ENCODE results near the gene ZFX. TPM values are rescaled to one million over a fixed set of nuclear protein-coding genes. Genes with fewer than 3 reads are reported as not detected.

The ZFX gene
- total RNA-seq, 1 experiment from 2014 or later: 63.9 TPM

DNA sequence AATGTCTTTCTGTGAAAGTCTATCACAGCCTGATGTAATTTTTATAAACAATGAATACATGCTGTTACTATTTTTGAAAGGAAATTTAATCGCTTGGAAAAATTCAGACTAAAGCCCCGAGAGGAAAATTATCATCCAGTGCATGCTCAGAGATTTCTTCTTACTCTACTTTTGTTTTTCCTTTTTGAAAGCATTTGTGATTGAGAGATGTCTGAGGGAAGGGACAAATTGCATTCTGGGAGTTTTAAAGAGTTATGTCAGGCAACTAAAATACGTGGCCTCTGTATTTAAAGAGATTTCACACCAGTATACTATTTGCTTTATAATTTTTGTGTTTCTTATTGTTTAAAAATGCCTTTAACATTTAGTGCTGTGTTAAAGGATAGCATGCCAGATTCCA is 1.4 kb upstream of the ZFX start:
- H3K4me3 ChIP-seq (ENCODE audit: low read depth, low read length, poor library complexity, severe bottlenecking): no peak overlapping the region
- no peak for TF ChIP-seq EZH2 (IDR thresholded peaks at IDR 0.05; ENCODE audit: borderline replicate concordance, low read depth, low read length, poor library complexity, severe bottlenecking)
- TF ChIP-seq, protein P1, sequence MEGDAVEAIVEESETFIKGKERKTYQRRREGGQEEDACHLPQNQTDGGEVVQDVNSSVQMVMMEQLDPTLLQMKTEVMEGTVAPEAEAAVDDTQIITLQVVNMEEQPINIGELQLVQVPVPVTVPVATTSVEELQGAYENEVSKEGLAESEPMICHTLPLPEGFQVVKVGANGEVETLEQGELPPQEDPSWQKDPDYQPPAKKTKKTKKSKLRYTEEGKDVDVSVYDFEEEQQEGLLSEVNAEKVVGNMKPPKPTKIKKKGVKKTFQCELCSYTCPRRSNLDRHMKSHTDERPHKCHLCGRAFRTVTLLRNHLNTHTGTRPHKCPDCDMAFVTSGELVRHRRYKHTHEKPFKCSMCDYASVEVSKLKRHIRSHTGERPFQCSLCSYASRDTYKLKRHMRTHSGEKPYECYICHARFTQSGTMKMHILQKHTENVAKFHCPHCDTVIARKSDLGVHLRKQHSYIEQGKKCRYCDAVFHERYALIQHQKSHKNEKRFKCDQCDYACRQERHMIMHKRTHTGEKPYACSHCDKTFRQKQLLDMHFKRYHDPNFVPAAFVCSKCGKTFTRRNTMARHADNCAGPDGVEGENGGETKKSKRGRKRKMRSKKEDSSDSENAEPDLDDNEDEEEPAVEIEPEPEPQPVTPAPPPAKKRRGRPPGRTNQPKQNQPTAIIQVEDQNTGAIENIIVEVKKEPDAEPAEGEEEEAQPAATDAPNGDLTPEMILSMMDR (conservative IDR thresholded peaks at IDR 0.05; ENCODE audit: low read depth, low read length): no peak
- ChIA-PET CTCF (no interaction called here), POLR2A (ENCODE audit: low non-redundant PET) (no interaction called here)
- H3K27me3 ChIP-seq (replicated peaks; ENCODE audit: insufficient read depth, low read depth, low read length, poor library complexity): no peaks in the 10 kb centered on the region
- H3K9me3 ChIP-seq (ENCODE audit: low read depth, low read length, poor library complexity, severe bottlenecking): no peaks in the 10 kb centered on the region
- no TSS peak for BruUV-seq (replicated peaks)
- peak overlapping the region; percentile 97 for H3K27ac ChIP-seq (ENCODE audit: low read depth, low read length, poor library complexity, severe bottlenecking)
- intact Hi-C loops (cut with micrococcal nuclease; ENCODE audit: unreplicated experiment): loop anchor here (5.0 kb wide), 1 partner anchor 94 kb away; no protein-coding TSS in a partner anchor
- H3K4me1 ChIP-seq (ENCODE audit: insufficient read depth, low read length, poor library complexity, severe bottlenecking): peaks cover 46% of the 10 kb centered on the region
- H3K36me3 ChIP-seq (ENCODE audit: insufficient read depth, low read length, poor library complexity, severe bottlenecking): no peaks in the 10 kb centered on the region
- DNase-seq (ENCODE audit: low spot score): no peak

DNA sequence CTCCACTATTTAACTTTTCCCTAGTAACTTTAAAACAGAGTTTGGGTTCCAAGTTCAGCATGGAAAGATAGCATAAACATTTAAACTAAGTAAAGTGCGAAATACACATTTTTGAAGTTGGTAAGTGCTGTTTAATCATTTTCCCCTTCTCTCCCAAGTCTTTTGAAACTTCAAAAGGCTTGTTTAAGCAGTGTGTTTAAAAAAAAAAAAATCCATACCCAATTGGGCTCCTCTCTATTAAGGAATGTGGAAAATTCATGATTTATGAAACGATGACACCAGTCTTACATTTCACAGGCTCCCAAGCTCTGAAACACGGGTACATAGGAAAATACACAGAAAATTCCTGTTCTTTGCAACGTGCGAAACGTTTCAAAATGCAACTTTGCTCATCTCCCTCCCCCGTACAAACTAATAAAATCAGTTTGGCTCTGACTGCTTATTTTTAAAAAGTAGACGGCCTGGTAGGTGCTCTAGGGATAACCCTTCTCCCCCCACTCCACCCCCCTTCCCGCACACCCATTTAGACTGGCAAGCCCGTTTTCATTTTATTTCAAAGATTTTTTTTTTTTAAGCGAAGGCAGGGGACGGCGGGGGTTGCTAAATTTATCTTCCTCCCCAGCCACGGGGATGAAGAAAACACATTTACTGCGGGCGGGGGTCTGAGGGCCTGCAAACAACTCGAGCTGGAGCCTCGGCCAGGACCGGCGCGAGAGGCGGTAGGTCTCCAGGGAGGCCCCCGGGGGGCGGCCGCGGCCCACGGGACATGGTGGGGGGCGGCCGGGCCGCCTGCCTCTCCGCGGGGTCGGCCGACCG is 786 bp upstream of the ZFX start:
- TSS peak; percentile 86 for BruUV-seq (replicated peaks)
- POLR2A ChIA-PET (ENCODE audit: low non-redundant PET): no interaction called here
- peaks cover 50% of the 10 kb centered on the region for H3K4me1 ChIP-seq (ENCODE audit: insufficient read depth, low read length, poor library complexity, severe bottlenecking)

DNA sequence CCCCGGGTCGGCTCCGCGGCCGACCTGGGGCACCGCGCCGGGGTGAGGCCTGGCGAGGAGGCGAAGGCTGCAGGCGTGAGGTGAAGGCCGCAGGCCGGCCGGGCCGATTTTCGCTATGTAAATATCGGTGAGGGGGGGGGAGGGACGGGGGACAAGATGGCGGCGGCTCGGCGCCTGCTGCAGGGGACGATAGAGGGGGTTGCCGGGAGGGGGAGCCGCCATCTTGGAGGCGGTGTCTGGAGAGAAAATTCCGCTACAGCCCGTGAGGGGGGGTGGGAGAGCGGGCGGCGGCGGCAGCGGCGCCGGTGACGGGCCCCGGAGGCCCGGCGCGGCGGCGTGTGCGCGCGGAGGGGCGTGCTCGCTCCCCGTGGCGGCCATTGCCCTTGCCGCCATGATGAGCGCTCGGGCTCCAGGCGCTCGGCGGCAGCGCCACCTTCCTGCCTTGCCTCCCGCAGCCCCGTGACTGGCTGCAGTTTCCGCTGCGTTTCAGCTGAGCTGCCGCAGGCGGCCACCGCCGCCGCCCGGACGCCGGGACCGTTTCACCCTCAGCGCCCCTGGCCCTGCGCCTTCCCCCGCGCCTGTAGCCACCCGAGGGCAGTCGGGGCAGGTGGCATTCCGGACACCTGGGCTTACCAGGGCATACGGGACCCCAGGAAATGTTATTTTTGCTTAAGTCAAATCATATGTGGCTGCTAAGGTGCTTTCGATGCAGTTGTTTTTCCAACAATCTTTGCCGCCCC is 692 bp downstream of the ZFX start:
- DNase-seq (ENCODE audit: low spot score): peak; percentile 96
- no TSS peak for BruUV-seq (replicated peaks)
- Histone ChIP-seq H3K36me3 (ENCODE audit: insufficient read depth, low read length, poor library complexity, severe bottlenecking) (peaks cover 8% of the 10 kb centered on the region), H3K4me1 (ENCODE audit: insufficient read depth, low read length, poor library complexity, severe bottlenecking) (peaks cover 56% of the 10 kb centered on the region), H3K9me3 (ENCODE audit: low read depth, low read length, poor library complexity, severe bottlenecking) (no peaks in the 10 kb centered on the region), H3K27ac (ENCODE audit: low read depth, low read length, poor library complexity, severe bottlenecking) (peak overlapping the region; percentile 97), H3K4me3 (ENCODE audit: low read depth, low read length, poor library complexity, severe bottlenecking) (peak overlapping the region; percentile 75), H3K27me3 (replicated peaks; ENCODE audit: insufficient read depth, low read depth, low read length, poor library complexity) (no peaks in the 10 kb centered on the region)
- no peak for TF ChIP-seq EZH2 (IDR thresholded peaks at IDR 0.05; ENCODE audit: borderline replicate concordance, low read depth, low read length, poor library complexity, severe bottlenecking)
- TF ChIP-seq, protein P1 (conservative IDR thresholded peaks at IDR 0.05; ENCODE audit: low read depth, low read length): peak; percentile 52
- CTCF ChIA-PET: no interaction called here
- POLR2A ChIA-PET (ENCODE audit: low non-redundant PET): interaction anchor here (0.6 kb wide), 1 partner anchor 122 kb away, joined by 3 read pairs; no protein-coding TSS in a partner anchor
- intact Hi-C loops (cut with micrococcal nuclease; ENCODE audit: unreplicated experiment): no loop called here

More for the DNA sequence above, 786 bp upstream of the ZFX start:
- intact Hi-C loops (cut with micrococcal nuclease; ENCODE audit: unreplicated experiment): loop anchor here (5.0 kb wide), 1 partner anchor 94 kb away; no protein-coding TSS in a partner anchor
- Histone ChIP-seq H3K9me3 (ENCODE audit: low read depth, low read length, poor library complexity, severe bottlenecking) (no peaks in the 10 kb centered on the region), H3K27ac (ENCODE audit: low read depth, low read length, poor library complexity, severe bottlenecking) (peak overlapping the region; percentile 97), H3K4me3 (ENCODE audit: low read depth, low read length, poor library complexity, severe bottlenecking) (peak overlapping the region; percentile 75), H3K36me3 (ENCODE audit: insufficient read depth, low read length, poor library complexity, severe bottlenecking) (peaks cover 5% of the 10 kb centered on the region), H3K27me3 (replicated peaks; ENCODE audit: insufficient read depth, low read depth, low read length, poor library complexity) (no peaks in the 10 kb centered on the region)
- CTCF ChIA-PET: no interaction called here
- no peak for TF ChIP-seq EZH2 (IDR thresholded peaks at IDR 0.05; ENCODE audit: borderline replicate concordance, low read depth, low read length, poor library complexity, severe bottlenecking)
- TF ChIP-seq, protein P1 (conservative IDR thresholded peaks at IDR 0.05; ENCODE audit: low read depth, low read length): no peak
- DNase-seq (ENCODE audit: low spot score): peak; percentile 59
